Measurements from ENCODE around the gene CACNA1I.
"Not testable (repeated sequence)": the region's sequence is repeated elsewhere in the genome, so short reads cannot be mapped to it uniquely, and the experiment has no call there.

CACNA1I gene

DNA sequence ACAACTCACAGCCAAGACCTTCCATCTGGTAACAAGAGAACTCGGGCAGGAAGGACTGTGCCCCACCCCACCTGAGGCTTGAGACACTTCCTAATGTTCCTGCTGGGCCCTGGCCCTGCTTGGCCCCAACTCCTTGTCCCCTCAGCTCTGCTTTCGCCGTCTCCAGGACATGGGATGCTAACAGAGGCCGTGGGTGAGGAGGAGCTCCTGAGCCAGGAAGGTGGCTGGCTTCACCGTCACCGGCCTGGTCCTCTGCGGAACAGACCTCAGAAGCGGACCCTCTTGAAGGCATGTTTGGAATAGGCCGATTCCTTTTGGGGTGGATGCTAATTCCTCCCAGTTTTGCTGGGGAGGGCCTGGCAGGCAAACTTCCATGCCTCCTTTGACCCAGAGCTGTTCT is 154.3 kb downstream of the CACNA1I start:
- DNase-seq: no peak

DNA sequence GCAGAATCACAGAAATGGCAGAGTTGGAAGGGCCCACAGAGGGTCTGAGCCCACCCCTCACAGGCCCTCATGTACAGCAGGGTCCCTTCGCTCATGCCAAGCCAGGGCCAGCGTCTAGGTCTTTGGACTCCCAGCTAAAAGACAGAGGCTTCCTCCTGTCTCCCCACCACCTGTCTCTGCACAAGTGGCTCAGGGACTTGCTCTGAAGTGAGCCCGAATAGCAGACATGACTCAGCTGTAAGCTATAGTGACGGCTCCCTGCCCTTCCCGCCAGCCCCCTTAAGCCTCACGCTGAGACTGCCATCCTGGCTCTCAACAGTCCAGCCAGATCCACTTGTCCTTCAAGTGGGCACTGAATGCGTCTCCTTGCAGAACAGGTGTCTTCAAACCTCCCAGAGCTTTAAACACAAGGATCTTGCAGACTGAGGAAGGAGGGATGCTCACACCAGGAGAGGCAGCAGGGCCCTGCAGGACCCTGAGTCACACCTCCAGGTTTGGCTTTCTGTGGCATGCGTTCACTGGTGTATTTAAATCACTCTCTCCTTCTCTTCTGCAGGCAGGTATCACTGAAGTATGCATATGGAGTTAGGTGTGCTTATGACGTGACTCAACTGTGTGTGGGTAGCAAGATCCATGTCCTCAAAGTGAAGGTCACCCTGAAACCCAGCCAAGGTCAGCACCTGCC is 154.9 kb downstream of the CACNA1I start:
- no peak for DNase-seq

DNA sequence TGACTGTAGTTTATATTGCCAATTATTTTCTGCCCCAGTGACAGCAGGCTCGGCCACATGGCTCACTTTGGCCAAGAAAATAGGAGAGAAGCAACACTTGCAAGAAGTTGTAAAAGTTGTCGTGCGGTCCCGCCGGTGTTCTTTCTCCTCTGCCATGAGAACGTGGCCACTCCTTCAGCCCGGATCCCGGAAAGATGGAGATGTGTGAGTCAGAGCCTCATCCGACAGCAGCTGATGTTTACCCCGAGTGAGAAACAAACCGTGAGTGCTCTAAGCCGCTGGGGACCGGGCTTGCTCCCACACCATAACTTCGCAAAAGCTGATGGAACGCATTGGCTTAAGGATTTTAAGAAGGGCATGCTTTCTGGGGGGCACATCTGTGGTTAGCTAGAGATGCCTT is 157.0 kb downstream of the CACNA1I start:
- no peak for DNase-seq

DNA sequence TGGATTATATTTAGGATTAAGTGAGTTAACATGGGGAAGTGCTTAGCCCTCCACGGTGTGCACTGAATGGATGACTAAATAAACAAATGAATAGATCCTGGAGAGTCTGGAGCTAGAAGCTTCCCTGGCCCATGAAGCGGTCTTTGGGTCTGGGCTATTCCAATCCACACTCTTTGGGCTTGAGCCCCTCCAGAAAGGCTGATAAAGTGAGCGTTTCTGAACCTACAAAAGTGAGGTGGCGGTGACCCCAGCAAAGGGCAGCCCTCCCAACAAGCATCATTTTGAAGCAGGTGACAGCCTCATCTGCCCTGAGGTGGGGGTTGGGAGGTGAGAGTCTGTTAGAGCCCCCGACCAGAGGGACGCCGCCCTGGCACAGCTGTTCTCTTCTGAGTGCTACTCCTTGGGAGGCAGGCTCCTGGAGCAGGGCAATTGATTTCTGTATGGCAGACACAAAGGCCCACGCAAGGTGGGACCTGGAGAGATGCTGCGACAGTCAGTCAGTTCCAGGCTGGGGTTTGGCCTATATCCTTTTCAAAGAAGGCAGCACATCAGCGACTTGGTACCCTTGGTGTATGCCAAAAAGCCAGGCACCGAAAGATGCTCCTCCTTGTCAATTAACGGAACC is 157.8 kb downstream of the CACNA1I start:
- no peak for DNase-seq

DNA sequence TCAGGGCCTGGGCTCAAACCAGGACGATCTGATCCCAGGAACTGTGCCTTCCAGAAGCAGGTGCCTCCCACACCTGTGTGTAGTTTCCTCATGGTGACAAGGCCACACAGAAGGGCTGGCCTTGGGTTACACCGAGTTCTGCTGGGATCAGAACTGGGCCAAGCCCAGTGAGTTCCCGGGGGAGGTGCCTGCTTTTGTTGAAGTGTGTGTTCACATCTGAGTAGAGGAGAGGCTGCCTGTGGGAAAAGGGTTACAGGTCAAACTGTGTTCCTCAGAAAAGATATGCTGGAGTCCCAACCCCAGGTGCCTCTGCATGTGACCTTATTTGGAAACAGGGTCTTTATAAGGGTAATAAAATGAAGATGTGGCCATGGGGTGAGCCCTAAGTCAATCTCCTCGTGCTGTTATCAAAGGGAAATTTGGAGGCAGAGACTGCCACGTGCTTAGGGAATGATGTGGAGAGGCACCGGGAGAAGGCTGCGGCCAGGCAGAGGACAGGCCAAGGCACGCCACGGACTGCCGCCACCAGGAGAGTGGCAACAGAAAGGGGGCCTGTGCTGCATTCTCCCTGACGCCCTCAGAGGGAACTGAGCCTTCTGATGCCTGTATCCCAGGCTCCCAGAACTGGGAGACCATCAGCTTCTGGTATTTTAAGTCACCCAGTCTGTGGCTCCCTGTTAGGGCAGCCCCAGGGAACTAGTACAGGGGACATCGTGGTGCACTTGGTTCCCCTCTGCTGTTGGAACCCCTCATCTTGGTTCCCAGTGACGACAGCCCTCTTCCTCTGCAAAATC is 158.8 kb downstream of the CACNA1I start:
- no peak for DNase-seq

DNA sequence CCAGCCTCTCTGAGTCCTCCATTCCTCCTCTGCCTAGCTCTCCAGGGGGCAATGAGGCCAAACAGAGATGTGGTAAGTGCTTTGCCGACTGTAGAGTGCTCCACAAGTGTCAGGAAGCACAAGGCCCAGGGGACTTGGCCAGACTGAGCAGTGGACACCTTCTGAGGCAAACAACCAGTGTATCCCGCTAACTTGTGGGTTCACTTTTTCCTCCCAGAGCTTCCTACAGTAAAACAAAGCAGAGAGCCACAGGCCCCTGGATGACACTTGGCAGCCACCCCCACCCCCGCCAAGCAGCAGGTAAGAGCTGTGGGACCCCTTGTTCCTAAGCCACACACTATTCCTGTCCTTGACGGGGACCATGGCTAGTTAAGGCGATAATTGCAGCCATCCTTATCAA is 160.9 kb downstream of the CACNA1I start:
- no peak for DNase-seq

DNA sequence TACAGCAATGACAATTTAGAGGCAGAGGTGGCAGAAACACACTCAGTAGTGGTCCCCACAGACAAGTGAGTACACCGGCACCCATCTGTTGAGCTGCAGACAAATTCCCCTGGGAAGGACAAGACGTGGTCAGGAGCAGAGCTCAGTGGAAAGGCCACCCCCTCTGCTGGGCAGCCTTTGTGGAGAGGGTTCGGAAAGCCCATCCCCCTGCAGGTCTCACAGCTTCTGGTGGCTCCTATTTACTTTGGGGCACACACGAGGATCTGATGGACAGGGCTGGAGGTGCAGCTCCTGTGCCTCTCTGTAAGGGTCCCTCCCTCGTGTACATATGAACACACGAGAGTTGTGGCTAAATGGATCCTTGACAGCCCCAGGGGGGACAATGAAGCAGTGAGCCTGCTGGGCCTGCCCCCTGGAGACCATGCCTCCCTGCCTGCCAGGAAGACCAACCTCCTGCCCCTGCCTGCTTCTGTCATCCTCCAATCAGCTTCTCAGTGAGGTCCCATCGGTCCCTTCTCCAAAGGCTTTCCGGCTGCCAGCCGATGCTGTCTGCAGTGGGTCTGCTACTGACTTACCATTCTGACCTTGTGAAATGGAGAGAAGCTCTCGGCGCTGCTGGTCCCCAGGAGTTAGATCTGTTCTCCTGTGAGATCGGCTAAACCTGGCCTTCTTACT is 161.5 kb downstream of the CACNA1I start:
- no peak for DNase-seq

DNA sequence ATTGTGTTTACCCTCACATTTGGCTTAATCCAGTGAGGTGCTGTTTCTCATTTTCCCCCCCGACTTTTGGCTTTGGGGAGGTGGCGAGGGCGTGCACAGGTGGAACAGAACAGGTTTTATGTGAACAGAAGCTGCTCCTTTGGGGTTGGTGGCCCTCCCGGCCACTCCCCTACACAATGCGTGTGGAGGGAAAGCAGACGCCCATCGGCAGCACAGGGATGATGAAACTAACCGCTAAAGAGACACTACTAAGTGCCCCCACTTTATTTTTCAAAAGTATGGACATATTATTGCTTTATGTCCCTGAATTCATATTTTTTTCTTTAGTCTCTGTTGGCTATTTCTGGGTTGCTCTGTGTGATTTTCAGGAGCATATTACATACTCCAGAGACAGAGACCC is 162.1 kb downstream of the CACNA1I start:
- DNase-seq: no peak

DNA sequence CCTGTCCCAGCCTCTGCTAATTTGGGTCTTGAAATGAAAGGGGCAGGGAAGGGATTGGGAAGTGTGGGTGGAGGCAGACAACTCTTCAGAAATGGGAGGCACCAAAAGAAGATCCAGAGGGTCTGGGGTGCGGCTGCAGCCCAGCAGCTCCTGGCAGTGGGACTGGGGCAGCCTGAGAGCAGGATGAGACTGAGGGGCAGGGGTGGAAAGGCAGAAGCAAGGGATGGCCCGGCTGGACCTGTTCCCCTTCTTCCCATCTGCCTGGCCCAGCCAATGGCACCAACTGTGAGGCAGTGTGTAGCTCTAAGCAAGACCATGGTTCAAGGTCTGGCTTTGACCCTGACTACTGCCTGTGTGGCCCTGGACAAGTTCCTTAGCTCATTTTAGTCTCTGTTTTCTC is 162.6 kb downstream of the CACNA1I start:
- no peak for DNase-seq

DNA sequence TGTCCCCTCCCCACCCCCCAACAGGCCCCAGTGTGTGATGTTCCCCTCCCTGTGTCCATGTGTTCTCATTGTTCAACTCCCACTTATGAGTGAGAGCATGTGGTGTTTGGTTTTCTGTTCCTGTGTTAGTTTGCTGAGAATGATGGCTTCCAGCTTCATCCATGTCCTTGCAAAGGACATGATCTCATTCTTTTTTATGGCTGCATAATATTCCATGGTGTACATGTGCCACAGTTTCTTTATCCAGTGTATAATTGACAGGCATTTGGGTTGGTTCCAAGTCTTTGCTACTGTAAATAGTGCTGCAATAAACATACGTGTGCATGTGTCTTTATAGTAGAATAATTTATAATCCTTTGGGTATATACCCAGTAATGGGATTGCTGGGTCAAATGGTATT is 163.5 kb downstream of the CACNA1I start:
- DNase-seq: not testable (repeated sequence)

DNA sequence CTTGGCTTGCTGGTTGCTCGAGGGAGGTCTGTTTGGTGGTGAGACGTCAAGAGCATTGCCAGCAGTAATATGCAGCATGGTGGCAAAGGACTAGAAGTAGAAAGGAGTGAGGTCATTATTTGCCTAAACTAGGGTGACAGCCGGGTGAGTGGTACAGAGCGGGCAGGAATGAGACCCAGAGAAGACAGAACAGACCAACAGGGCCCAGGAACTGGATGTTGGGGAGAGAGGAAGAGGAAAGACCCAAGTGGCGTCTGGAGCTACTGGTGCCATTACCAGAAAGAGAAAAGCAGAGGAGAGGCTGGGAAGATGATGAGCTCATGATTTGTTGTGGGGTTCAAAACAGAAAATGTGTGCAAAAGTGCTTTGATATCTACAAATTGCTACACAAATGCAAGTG is 164.3 kb downstream of the CACNA1I start:
- no peak for DNase-seq

- DNase-seq: no peak
Measured at GRCh38 chr22:39735776-39736175, 165.2 kb downstream of the CACNA1I start.

- DNase-seq: no peak
Measured at GRCh38 chr22:39738746-39739145, 168.2 kb downstream of the CACNA1I start.

Data from activated naive CD4-positive, alpha-beta T cell treated with anti-CD3 and anti-CD28 coated beads, Interleukin-2, amount 50 U/mL, for 16 hours (primary cell).